K562 (cell line): ENCODE results near the gene ZNF266. TPM values are rescaled to one million over a fixed set of nuclear protein-coding genes. Genes with fewer than 3 reads are reported as not detected.

Source experiments
- BACH1 ChIP-seq: fragments of 200-800 bp; sonication (Bioruptor generic); IDR thresholded peaks from 2 replicates; pipeline ENCODE4 v1.6.1; 2016; ENCODE audit warnings: missing genetic modification characterization, missing compliant biosample characterization
- MIER1 ChIP-seq: fragments of 450-650 bp; IDR thresholded peaks from 2 replicates; pipeline ENCODE4 v1.6.1; 2016; ENCODE audit warnings: antibody characterized with exemption, mild to moderate bottlenecking, low read depth
- PCBP2 ChIP-seq: fragments of 200-400 bp; formaldehyde crosslinking; IDR thresholded peaks from 2 replicates; pipeline ENCODE4 v1.6.1; 2018; ENCODE audit warnings: low read length, low read depth, mild to moderate bottlenecking, moderate library complexity; ENCODE audit not compliant: poor library complexity, severe bottlenecking
- ZBTB33 ChIP-seq: sonication (generic); formaldehyde crosslinking; IDR thresholded peaks from 2 replicates; pipeline ENCODE4 v1.8.1; 2023; ENCODE audit warnings: mild to moderate bottlenecking, missing genetic modification reagents
- ZBTB40 ChIP-seq, 2 experiments: fragments of 450-650 bp in 1 of 2; sonication (generic) in 1 of 2; formaldehyde crosslinking in 1 of 2; IDR thresholded peaks; 2 replicates each; pipeline versions ENCODE4 v1.7.1 to v1.9.0; 2016 to 2022; ENCODE audit warnings: inconsistent platforms in 1 of 2, mild to moderate bottlenecking in 1 of 2, missing genetic modification reagents in 1 of 2
- ZNF316 ChIP-seq: fragments of 450-650 bp; IDR thresholded peaks from 2 replicates; pipeline ENCODE4 v1.6.1; 2016
- ZNF445 ChIP-seq: fragments of 250-450 bp; sonication (Bioruptor Pico); IDR thresholded peaks from 2 replicates; pipeline ENCODE4 v1.4.0; 2020; ENCODE audit warnings: low read depth, mild to moderate bottlenecking, moderate library complexity
- polyA plus RNA-seq, 8 experiments: library from polyadenylated mRNA; depleted of rRNA in 4 of 8; stranded (reverse) in 5 of 8; unstranded in 3 of 8; fragments of >200 nt; fragmentation: Nextera tagmentation in 2 of 8; fragmentation: Illumina TruSeq in 1 of 8; extraction: Ambion mirVana in 2 of 8; extraction: Trizol in 1 of 8; gene quantifications; 2 replicates each; pipeline versions ENCODE4 v1.2.1 to v1.2.3, GENCODE V29; 2011 to 2014; ENCODE audit warnings: inconsistent platforms in 1 of 8, missing spikeins in 1 of 8
- total RNA-seq, 7 experiments: library from RNA; depleted of rRNA in 6 of 7; stranded (reverse); fragments of >200 nt in 6 of 7; fragmentation: Illumina TruSeq in 2 of 7; extraction: Trizol in 2 of 7; gene quantifications; 2 replicates each; pipeline versions ENCODE4 v1.2.1 to v1.2.3, GENCODE V29; 2011 to 2021; ENCODE audit warnings: low replicate concordance in 1 of 7
- TF ChIP-seq, protein P1 (sequence below): fragments of 250-450 bp; sonication (Bioruptor Pico); IDR thresholded peaks from 2 replicates; pipeline ENCODE4 v1.4.0; 2020

The ZNF266 gene
- total and polyA plus RNA-seq, 9 of the 15 experiments (the other 6 are each of a cell fraction or from before 2014, with no cell fraction given): 5.9 to 40.9 (median 20.3) TPM

- TF ChIP-seq, protein P1, sequence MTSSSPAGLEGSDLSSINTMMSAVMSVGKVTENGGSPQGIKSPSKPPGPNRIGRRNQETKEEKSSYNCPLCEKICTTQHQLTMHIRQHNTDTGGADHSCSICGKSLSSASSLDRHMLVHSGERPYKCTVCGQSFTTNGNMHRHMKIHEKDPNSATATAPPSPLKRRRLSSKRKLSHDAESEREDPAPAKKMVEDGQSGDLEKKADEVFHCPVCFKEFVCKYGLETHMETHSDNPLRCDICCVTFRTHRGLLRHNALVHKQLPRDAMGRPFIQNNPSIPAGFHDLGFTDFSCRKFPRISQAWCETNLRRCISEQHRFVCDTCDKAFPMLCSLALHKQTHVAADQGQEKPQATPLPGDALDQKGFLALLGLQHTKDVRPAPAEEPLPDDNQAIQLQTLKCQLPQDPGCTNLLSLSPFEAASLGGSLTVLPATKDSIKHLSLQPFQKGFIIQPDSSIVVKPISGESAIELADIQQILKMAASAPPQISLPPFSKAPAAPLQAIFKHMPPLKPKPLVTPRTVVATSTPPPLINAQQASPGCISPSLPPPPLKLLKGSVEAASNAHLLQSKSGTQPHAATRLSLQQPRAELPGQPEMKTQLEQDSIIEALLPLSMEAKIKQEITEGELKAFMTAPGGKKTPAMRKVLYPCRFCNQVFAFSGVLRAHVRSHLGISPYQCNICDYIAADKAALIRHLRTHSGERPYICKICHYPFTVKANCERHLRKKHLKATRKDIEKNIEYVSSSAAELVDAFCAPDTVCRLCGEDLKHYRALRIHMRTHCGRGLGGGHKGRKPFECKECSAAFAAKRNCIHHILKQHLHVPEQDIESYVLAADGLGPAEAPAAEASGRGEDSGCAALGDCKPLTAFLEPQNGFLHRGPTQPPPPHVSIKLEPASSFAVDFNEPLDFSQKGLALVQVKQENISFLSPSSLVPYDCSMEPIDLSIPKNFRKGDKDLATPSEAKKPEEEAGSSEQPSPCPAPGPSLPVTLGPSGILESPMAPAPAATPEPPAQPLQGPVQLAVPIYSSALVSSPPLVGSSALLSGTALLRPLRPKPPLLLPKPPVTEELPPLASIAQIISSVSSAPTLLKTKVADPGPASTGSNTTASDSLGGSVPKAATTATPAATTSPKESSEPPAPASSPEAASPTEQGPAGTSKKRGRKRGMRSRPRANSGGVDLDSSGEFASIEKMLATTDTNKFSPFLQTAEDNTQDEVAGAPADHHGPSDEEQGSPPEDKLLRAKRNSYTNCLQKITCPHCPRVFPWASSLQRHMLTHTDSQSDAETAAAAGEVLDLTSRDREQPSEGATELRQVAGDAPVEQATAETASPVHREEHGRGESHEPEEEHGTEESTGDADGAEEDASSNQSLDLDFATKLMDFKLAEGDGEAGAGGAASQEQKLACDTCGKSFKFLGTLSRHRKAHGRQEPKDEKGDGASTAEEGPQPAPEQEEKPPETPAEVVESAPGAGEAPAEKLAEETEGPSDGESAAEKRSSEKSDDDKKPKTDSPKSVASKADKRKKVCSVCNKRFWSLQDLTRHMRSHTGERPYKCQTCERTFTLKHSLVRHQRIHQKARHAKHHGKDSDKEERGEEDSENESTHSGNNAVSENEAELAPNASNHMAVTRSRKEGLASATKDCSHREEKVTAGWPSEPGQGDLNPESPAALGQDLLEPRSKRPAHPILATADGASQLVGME (CRISPR knock-in tag): no peak
- no peak for TF ChIP-seq MIER1
- no peak for TF ChIP-seq ZNF316
- no peak for TF ChIP-seq ZNF445 (CRISPR knock-in tag)
- TF ChIP-seq ZBTB40 (IDR thresholded peaks at IDR 0.05): peak; percentile 97
- TF ChIP-seq ZBTB40 (CRISPR knock-in tag; IDR thresholded peaks at IDR 0.05): no peak
- TF ChIP-seq ZBTB33 (CRISPR knock-in tag): 0 out of 2 replicates have a peak, but pooled peaks have one; percentile 11
- TF ChIP-seq PCBP2: no peak
- TF ChIP-seq BACH1 (tag): no peak
Measured at GRCh38 chr19:9435279-9436268, at the start of gene ZNF266 (continued).
